H4 (cell line): Measurements from ENCODE around the gene RCAN2. TPM values are rescaled to one million over a fixed set of nuclear protein-coding genes. Genes with fewer than 3 reads are reported as not detected.
A peak's percentile ranks its signal among the peaks of the same experiment; 100 is the strongest.
"Not testable (repeated sequence)": the region's sequence is repeated elsewhere in the genome, so short reads cannot be mapped to it uniquely, and the experiment has no call there.

ENCODE experiments used
- DNase-seq: peaks from one replicate; pipeline ENCODE4 v3.0.0-alpha.2; 2015; ENCODE audit warnings: low spot score
- total RNA-seq: library from RNA; depleted of rRNA; stranded (reverse); fragments of >200 nt; shearing (Covaris generic); gene quantifications from 2 replicates; pipeline ENCODE4 v1.2.3, GENCODE V29; 2014

Gene RCAN2
- total RNA-seq, 1 experiment from 2014 or later = 1.0 TPM

GRCh38 chr6:46333481-46333880 is 157.8 kb downstream of the RCAN2 start:
- DNase-seq = no peak

- not testable (repeated sequence) for DNase-seq
These were observed 158.8 kb downstream of the RCAN2 start for GRCh38 chr6:46332448-46332847.

DNA sequence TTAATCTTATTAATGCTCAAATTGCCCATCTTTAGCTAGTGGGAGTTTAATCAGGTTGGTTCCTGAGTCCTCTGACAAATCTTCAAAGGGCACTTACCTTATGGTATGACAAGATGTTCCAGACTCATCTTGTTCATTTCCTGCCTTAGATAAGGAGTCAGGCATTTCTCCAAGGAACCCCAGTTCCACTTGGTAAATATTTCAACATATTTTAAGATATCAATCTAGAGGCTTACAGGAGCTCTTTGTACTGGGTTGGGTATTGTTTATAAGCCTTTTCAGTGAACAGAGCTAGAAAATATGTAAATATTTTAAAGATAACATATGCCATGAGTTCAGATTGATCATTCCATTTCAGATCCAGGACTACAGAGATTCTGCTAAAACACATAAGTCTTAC is 159.8 kb downstream of the RCAN2 start:
- DNase-seq = no peak

GRCh38 chr6:46329568-46329967 is 161.7 kb downstream of the RCAN2 start:
- DNase-seq = no peak

- no peak for DNase-seq
These were observed 163.5 kb downstream of the RCAN2 start for GRCh38 chr6:46327779-46328178.

DNA sequence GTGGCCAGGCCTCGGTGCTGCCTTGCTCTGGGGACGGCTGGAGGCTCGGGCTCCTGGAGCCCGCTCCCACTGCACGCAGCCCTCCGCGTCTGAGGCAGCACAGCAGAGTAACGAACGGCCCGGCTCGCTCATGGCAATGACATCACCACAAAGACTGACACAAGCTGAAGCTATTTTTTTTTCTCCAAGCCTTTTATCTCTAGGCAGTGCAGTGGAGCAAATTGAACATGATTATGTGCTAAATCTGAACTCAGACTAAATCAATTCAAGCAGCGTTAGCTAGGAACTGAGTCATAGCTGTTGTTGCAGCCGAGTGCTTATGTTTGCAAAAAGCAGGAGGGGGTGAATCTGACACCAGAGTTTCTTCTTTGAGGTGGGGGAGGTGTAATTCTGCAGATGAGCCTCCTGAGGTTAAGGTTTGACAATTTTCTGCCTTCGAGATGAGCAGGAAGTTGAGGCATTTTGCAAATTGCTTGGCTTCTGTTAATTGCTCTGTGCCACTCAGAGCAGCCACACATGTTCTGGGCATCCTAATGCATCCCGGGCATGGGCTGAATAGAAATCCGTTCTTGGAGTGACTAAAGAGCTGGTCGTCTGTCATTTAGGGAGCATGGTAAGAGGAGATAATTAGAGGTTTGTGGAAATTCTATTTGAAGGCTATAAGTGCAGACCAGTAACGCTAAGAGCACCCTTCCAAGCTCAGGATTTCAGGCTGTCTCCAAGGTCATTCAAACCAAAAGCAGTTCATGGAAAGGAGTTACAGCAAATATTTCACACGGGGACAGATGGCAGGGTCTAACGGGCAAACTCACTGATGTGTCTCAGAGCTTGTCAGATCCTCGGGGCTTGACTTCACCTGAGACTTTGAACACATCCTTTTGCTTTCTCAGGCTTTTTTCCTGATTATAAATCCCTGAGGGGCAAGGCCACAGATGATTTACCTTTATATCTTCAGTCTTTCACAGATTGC is 165.4 kb downstream of the RCAN2 start:
- no peak for DNase-seq

DNA sequence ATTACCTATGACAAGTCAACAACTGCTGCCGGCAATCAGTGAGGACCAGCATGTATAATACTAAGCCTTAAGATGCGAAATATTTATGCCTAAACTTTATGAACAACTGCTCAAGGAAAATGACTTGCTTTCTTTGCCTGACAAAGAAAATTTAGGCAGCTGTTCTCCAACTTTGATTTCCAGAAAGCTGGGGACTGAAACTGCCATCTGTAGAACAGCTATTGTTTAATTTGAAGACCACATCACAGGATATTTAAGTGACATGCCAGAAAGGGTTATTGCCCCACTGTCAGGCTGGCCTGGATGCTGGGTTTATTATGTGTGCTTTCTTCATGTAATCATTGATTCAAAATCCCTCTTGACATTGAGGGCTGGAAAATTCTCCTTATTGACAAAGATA is 166.5 kb downstream of the RCAN2 start:
- DNase-seq = no peak

GRCh38 chr6:46323966-46324622 is 167.2 kb downstream of the RCAN2 start:
- DNase-seq = no peak

DNA sequence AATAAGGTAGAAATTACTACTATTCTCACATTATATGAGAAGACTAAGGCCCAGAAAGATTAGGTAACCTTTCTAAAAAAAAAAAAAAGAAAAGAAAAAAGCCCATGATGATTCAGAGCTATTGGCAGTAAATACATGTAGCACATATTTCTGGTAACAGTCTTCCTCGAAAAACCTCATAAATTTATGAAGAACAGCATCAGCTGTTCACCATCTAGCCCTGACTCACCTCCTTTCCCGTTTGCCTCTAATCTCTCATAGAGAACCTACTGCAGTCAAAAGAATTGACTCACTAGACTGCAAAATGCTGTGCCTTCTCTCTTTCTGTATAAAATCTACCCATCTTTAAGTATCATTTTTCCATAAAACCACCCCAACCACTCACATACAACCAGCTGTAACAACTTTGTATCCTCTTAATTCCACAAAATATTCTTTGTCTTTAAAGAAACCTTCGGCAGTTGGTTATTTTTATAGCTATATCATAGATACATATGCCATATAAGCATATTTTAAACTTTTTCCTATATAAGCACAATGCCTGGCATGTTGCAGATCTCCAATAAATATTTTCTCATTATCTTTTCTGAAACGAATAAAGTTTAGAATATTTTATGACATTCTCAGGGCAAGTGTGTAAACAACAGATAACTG is 167.8 kb downstream of the RCAN2 start:
- DNase-seq = peak; percentile 53

- no peak for DNase-seq
These were observed 170.7 kb downstream of the RCAN2 start for GRCh38 chr6:46320505-46320904.

- DNase-seq = no peak
These were observed 175.7 kb downstream of the RCAN2 start for GRCh38 chr6:46315589-46315988.

DNA sequence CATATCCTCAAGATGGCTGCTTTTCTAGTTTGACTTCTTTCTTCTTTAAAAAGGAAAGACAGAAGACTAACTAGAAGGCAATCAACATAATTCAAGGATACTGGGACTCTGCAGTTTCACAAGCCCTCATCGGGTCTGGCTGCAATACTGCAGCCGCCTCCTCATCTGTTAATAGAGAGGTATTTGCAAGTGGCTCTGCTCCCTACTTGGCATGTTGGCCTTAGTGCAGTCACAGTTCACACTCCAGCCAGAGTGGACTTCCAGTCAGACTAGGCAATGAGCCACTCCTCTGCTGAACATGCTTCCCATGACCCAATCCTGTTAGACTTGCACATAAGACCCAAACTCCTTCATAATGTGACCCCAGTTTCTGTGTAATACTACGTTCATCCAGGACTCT is 178.6 kb downstream of the RCAN2 start:
- no peak for DNase-seq

DNA sequence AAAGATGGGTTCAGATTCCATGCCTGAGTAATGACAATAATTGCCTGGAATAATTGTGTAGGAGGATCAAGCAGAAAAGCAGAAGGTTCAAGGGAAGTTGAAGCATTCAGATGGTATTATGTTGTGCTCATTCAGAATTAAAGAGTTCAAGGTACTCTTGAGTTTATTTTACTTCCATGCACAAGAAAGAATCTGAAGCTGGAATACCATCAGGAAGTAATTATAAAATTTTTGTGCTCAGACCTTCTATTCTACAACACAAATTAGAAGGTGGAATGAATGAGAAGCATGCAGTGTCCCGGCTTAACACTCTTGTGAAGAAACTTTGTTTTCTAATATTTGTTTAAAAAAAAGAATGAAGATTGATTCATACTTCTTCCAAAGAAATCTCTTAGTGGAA is 181.1 kb downstream of the RCAN2 start:
- DNase-seq = no peak

DNA sequence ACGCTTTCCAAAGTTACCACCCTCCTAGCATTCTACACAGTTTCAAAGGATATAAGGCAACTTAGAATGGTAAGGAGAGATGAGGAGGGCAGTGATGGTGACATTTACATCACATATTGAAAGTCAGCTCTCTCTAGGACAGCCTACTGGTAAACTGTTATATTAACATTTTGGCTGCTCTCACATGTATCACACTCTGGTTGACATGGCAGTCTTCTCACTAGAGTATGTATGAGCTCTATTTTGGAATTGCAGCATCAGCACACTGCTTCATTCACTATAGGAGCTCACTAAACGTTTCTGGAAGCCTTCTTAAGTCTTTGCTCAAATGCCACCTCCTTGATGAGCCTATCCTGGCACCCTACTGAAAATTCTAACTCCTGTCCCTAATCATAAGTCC is 184.8 kb downstream of the RCAN2 start:
- no peak for DNase-seq

- no peak for DNase-seq
These were observed 185.4 kb downstream of the RCAN2 start for GRCh38 chr6:46305833-46306232.

- no peak for DNase-seq
These were observed 186.0 kb downstream of the RCAN2 start for GRCh38 chr6:46305236-46305635.

DNA sequence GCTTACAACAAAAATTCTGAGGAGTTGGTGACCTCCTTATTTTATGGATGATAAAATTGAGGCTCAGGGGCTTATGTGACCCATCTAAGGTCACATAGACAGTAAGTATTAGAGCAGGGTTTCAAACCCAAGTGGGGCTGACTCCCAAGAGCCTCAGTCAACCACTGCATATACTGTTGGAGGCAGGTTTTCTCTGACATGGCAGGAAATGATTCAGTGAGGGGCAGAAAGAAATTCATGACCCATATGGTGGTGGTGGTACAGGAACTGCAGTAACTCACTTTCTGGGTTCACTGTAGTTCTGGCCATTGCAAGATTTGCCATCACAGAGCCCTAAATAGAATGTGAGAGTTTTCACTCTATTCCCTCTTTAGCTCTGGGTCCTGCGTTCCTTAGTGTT is 188.4 kb downstream of the RCAN2 start:
- DNase-seq = no peak

GRCh38 chr6:46302176-46302575 is 189.1 kb downstream of the RCAN2 start:
- DNase-seq = no peak

DNA sequence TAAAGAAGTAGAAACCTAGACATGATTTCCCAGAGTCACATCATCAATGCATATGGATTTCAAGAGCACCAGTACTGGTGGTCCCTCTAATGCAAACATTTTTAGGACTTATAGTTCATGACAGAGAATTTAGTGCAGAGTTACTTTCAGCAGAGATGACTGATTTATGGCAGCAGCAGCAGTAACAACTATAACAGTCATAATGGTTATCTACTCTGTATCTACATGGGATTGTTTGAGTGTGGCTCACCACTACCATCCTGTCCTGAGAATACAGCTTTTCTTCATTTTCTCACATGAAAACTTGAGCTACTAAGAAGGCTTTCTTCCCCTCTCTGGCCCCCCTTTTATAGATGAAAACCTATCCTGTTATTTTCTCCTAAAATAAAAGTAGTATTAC is 192.0 kb downstream of the RCAN2 start:
- DNase-seq = no peak

DNA sequence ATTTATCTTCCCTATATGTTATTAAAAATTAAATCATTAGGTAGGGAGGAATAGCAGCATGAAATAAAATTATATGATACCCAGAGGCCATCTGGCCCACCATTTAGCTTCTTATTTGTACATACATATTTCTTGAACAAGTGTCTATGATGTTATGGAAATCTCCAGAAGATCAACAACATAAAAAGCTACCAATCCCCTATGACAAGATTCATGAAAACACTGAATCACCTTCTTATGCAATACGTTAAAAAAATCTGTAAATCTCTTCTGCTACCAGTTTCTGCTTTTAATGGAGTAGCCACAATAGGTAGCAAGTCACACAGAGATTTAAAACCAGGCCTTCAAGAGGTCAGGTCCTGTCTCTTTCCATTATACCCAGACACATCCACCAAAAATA is 194.7 kb downstream of the RCAN2 start:
- no peak for DNase-seq

DNA sequence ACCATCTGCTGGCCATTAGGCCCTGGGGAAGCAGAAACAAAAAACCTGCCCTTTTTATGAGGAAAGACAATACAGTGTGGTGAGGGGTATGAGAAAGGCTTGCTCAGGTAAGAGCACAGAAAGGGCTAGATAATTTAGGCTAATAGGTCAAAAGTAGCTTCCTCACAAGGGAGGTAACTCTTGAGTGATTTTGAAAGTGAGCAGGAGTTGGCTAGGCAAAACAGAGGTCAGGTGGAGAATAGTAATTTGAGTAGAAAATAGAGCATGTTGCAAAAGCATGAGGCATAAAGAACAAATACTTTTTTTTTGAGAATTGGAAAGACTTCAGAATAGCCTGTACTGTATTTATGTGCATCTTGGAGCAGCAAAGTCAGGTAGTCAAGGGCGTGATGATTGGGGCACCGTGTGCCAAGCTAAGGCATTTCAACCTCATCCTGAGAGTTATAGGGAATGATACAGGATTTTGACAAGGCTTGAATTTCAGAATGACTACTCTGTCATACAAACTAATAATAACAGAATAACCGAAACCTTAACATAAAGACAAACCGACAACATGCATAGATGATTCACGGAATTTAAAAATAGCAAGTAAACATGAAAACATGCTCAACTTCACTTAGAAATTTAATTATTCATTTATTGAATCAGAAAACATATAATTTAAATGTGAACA is 197.5 kb downstream of the RCAN2 start:
- no peak for DNase-seq

- no peak for DNase-seq
These were observed 199.4 kb downstream of the RCAN2 start for GRCh38 chr6:46291880-46292279.
